ENCODE results near the gene SPTSSB. TPM values are rescaled to one million over a fixed set of nuclear protein-coding genes. Genes with fewer than 3 reads are reported as not detected.

Gene SPTSSB
- total RNA-seq, 1 donor from 2014 or later: not detected

GRCh38 chr3:161414907-161415306, 43.6 kb upstream of the SPTSSB start:
- ChIA-PET POLR2A (no interaction called here), CTCF (no interaction called here)
- H3K9me3 Mint-ChIP-seq: peaks cover 4% of the 10 kb centered on the region
- intact Hi-C loops (cut with micrococcal nuclease): no loop called here
- no peak overlapping the region for H3K27ac Mint-ChIP-seq
- ATAC-seq (ENCODE audit: low read depth) (no peak), DNase-seq (no peak)
- peaks cover 8% of the 10 kb centered on the region for H3K27me3 Mint-ChIP-seq
- no peak overlapping the region for H3K4me3 Mint-ChIP-seq
- no peak for TF ChIP-seq CTCF (IDR thresholded peaks at IDR 0.05)
- no peaks in the 10 kb centered on the region for H3K4me1 Mint-ChIP-seq
- no peaks in the 10 kb centered on the region for H3K36me3 Mint-ChIP-seq (ENCODE audit: low read depth)

DNA sequence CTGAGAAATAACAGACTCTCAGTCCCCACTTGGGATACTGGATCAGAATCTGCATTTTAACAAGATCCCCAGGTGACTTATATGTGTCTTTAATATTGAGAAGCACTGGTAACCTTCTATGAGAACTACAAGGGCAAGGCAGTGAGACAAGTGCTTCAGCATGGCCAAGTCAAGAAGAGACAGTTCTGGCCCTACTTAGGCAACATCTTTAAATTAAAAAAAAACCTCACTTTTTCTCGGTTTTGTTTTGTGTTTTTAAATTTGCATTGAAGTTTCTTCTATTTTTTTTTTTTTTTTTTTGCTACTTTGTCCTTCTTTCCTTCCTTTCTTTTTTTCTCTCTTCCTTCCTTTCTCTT, 42.5 kb upstream of the SPTSSB start:
- Mint-ChIP-seq H3K36me3 (ENCODE audit: low read depth) (no peaks in the 10 kb centered on the region), H3K4me3 (no peak overlapping the region), H3K27me3 (peaks cover 8% of the 10 kb centered on the region)

GRCh38 chr3:161413127-161413854, 42.0 kb upstream of the SPTSSB start:
- H3K27me3 Mint-ChIP-seq: peaks cover 8% of the 10 kb centered on the region
- ATAC-seq (ENCODE audit: low read depth) (no peak), DNase-seq (no peak)
- H3K27ac Mint-ChIP-seq: no peak overlapping the region
- CTCF ChIA-PET: no interaction called here
- H3K4me1 Mint-ChIP-seq: no peaks in the 10 kb centered on the region
- intact Hi-C loops (cut with micrococcal nuclease): no loop called here
- H3K36me3 Mint-ChIP-seq (ENCODE audit: low read depth): no peaks in the 10 kb centered on the region
- no peak overlapping the region for H3K4me3 Mint-ChIP-seq
- POLR2A ChIA-PET: no interaction called here
- H3K9me3 Mint-ChIP-seq: peaks cover 4% of the 10 kb centered on the region
- no peak for TF ChIP-seq CTCF (IDR thresholded peaks at IDR 0.05)

More for the DNA sequence above, 42.5 kb upstream of the SPTSSB start:
- POLR2A ChIA-PET: no interaction called here
- TF ChIP-seq CTCF (IDR thresholded peaks at IDR 0.05): no peak
- no peaks in the 10 kb centered on the region for H3K4me1 Mint-ChIP-seq
- intact Hi-C loops (cut with micrococcal nuclease): no loop called here
- no peak for ATAC-seq (ENCODE audit: low read depth)
- no peak for DNase-seq
- CTCF ChIA-PET: no interaction called here
- H3K27ac Mint-ChIP-seq: no peak overlapping the region
- peaks cover 4% of the 10 kb centered on the region for H3K9me3 Mint-ChIP-seq

DNA sequence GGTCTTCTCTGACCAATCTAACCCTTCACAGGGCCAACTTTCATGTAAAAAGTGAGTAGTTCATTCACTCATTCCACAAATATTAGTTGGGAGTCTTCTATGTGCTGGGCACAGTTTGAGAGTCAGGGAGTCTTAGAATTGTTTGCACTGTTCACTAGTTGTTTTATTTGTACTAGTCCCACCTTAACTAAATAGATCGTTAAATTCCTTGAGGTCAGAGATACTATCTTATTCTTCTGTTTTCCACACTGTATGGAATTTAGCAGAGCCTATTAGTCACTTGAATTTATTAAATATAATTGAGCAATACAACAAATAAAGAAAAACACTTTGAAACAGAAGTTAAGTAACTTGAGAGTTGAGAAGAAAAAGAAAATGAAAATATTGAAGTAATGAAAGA, 40.8 kb upstream of the SPTSSB start:
- intact Hi-C loops (cut with micrococcal nuclease): no loop called here
- H3K36me3 Mint-ChIP-seq (ENCODE audit: low read depth): no peaks in the 10 kb centered on the region
- ATAC-seq (ENCODE audit: low read depth) (no peak), DNase-seq (no peak)
- no peak for TF ChIP-seq CTCF (IDR thresholded peaks at IDR 0.05)
- no peaks in the 10 kb centered on the region for H3K4me1 Mint-ChIP-seq
- H3K27ac Mint-ChIP-seq: no peak overlapping the region
- peaks cover 8% of the 10 kb centered on the region for H3K27me3 Mint-ChIP-seq
- ChIA-PET POLR2A (no interaction called here), CTCF (no interaction called here)
- H3K4me3 Mint-ChIP-seq: no peak overlapping the region
- H3K9me3 Mint-ChIP-seq: peaks cover 2% of the 10 kb centered on the region

DNA sequence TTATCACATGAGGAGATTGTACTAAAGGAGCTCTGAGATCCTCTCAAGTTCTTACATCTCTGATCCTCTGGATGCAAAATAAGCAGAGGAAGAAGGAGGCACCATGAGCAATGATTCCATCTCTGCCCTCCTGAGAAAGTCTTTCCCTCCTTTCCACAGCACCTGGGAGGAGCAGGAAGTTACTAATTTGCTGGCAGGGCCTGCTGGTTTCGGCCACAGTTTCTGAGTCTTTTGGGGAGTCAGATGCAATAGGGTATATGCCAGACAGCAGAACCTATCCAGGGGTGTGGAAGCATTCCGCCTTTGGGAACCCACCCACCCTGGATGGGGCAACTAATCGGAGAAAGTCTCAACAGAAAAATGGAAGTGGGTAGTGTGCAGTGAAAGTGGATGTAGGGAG, 38.5 kb upstream of the SPTSSB start:
- POLR2A ChIA-PET: no interaction called here
- no peaks in the 10 kb centered on the region for H3K9me3 Mint-ChIP-seq
- no peak for ATAC-seq (ENCODE audit: low read depth)
- H3K4me1 Mint-ChIP-seq: no peaks in the 10 kb centered on the region
- H3K36me3 Mint-ChIP-seq (ENCODE audit: low read depth): no peaks in the 10 kb centered on the region
- peaks cover 8% of the 10 kb centered on the region for H3K27me3 Mint-ChIP-seq
- no peak for TF ChIP-seq CTCF (IDR thresholded peaks at IDR 0.05)
- H3K4me3 Mint-ChIP-seq: no peak overlapping the region
- no peak for DNase-seq
- H3K27ac Mint-ChIP-seq: no peak overlapping the region
- CTCF ChIA-PET: no interaction called here
- intact Hi-C loops (cut with micrococcal nuclease): loop anchor here (1.0 to 5.0 kb wide), 3 partner anchors 137 to 703 kb away; no protein-coding TSS in a partner anchor
